ENCODE data around the gene COL23A1. TPM values are rescaled to one million over a fixed set of nuclear protein-coding genes. Genes with fewer than 3 reads are reported as not detected.
"Not testable (repeated sequence)": the region's sequence is repeated elsewhere in the genome, so short reads cannot be mapped to it uniquely, and the experiment has no call there.

Gene COL23A1
- total RNA-seq, 1 experiment from 2014 or later, result 15.0 TPM

- TF ChIP-seq E2F1 (CRISPR knock-in tag; IDR thresholded peaks at IDR 0.05) (no peak), ESRRA (CRISPR knock-in tag; IDR thresholded peaks at IDR 0.05; ENCODE audit: borderline replicate concordance) (no peak)
Measured at GRCh38 chr5:178318382-178318781, 271.8 kb downstream of the COL23A1 start (continued).

- H3K9me3 Mint-ChIP-seq; POLR2A ChIA-PET; DNase-seq (ENCODE audit: low spot score); CTCF ChIA-PET; H3K36me3 Mint-ChIP-seq; H3K27me3 Mint-ChIP-seq (ENCODE audit: low read depth); H3K4me1 Mint-ChIP-seq; H3K4me3 Mint-ChIP-seq; H3K27ac Mint-ChIP-seq; ATAC-seq: not testable (repeated sequence)
Measured at GRCh38 chr5:178317727-178318126, 272.5 kb downstream of the COL23A1 start.

GRCh38 chr5:178314961-178315820 is 275.0 kb downstream of the COL23A1 start:
- Mint-ChIP-seq H3K27me3 (ENCODE audit: low read depth) (no peaks in the 10 kb centered on the region), H3K9me3 (peaks cover 8% of the 10 kb centered on the region), H3K4me1 (peaks cover 9% of the 10 kb centered on the region), H3K27ac (no peak overlapping the region), H3K4me3 (no peak overlapping the region), H3K36me3 (no peaks in the 10 kb centered on the region)
- ATAC-seq (no peak), DNase-seq (ENCODE audit: low spot score) (no peak)
- TF ChIP-seq ATF6 (CRISPR knock-in tag; IDR thresholded peaks at IDR 0.05) (no peak), ZSCAN18 (CRISPR knock-in tag; IDR thresholded peaks at IDR 0.05) (no peak), ZNF138 (CRISPR knock-in tag; conservative IDR thresholded peaks at IDR 0.05) (no peak), TCF7 (CRISPR knock-in tag; IDR thresholded peaks at IDR 0.05; ENCODE audit: low read depth) (no peak), ZNF423 (CRISPR knock-in tag; IDR thresholded peaks at IDR 0.05) (no peak), ZNF232 (CRISPR knock-in tag; IDR thresholded peaks at IDR 0.05) (no peak), ATF3 (CRISPR knock-in tag; conservative IDR thresholded peaks at IDR 0.05) (no peak), E2F4 (CRISPR knock-in tag; IDR thresholded peaks at IDR 0.05; ENCODE audit: borderline replicate concordance, low read depth) (no peak), TP53 (CRISPR knock-in tag; IDR thresholded peaks at IDR 0.05) (no peak), RELA (CRISPR knock-in tag; IDR thresholded peaks at IDR 0.05; ENCODE audit: borderline replicate concordance) (no peak), RORB (CRISPR knock-in tag; IDR thresholded peaks at IDR 0.05) (no peak), ZMAT4 (CRISPR knock-in tag; IDR thresholded peaks at IDR 0.05) (no peak), HMGXB4 (CRISPR knock-in tag; IDR thresholded peaks at IDR 0.05) (no peak), ZNF219 (CRISPR knock-in tag; IDR thresholded peaks at IDR 0.05; ENCODE audit: borderline replicate concordance) (no peak), ATF1 (CRISPR knock-in tag; IDR thresholded peaks at IDR 0.05) (no peak), NR3C1 (CRISPR knock-in tag; conservative IDR thresholded peaks at IDR 0.05; ENCODE audit: low read depth) (no peak)
- ChIA-PET CTCF (interaction anchor here (1.4 to 1.5 kb wide), 2 partner anchors 80 to 146 kb away, joined by 3 to 4 read pairs; no protein-coding TSS in a partner anchor), POLR2A (no interaction called here)
